ENCODE results near the gene DOCK3.

DOCK3 gene

GRCh38 chr3:50674349-50675178, at the start of gene DOCK3:
Gene DOCK3 (plus strand): TSS chr3:50674927. CDS start chr3:50675264, 337 bp downstream.
- DNase-seq = no peak

- DNase-seq = no peak
Observed at GRCh38 chr3:50625231-50626182, 49.2 kb upstream of the DOCK3 start.

- DNase-seq = no peak
Observed at GRCh38 chr3:50626401-50626800, 48.3 kb upstream of the DOCK3 start.

GRCh38 chr3:50627407-50628051, 47.2 kb upstream of the DOCK3 start:
- peak; percentile 45 for DNase-seq

GRCh38 chr3:50628601-50629000, 46.1 kb upstream of the DOCK3 start:
- no peak for DNase-seq

GRCh38 chr3:50630394-50630793, 44.3 kb upstream of the DOCK3 start:
- DNase-seq = no peak

GRCh38 chr3:50630877-50631276, 43.9 kb upstream of the DOCK3 start:
- no peak for DNase-seq

GRCh38 chr3:50632450-50632849, 42.3 kb upstream of the DOCK3 start:
- peak; percentile 77 for DNase-seq

GRCh38 chr3:50633230-50633790, 41.4 kb upstream of the DOCK3 start:
- peak; percentile 50 for DNase-seq

- DNase-seq = no peak
Observed at GRCh38 chr3:50635066-50635465, 39.7 kb upstream of the DOCK3 start.

GRCh38 chr3:50637011-50637410, 37.7 kb upstream of the DOCK3 start:
- no peak for DNase-seq

GRCh38 chr3:50637945-50638344, 36.8 kb upstream of the DOCK3 start:
- no peak for DNase-seq

GRCh38 chr3:50639055-50639494, 35.7 kb upstream of the DOCK3 start:
- no peak for DNase-seq

GRCh38 chr3:50642382-50642781, 32.3 kb upstream of the DOCK3 start:
- DNase-seq = no peak

GRCh38 chr3:50644561-50644960, 30.2 kb upstream of the DOCK3 start:
- DNase-seq = no peak

- DNase-seq = no peak
Observed at GRCh38 chr3:50645378-50645777, 29.3 kb upstream of the DOCK3 start.

GRCh38 chr3:50648313-50648712, 26.4 kb upstream of the DOCK3 start:
- DNase-seq = no peak

- no peak for DNase-seq
Observed at GRCh38 chr3:50648944-50649343, 25.8 kb upstream of the DOCK3 start.

GRCh38 chr3:50649451-50649931, 25.2 kb upstream of the DOCK3 start:
- no peak for DNase-seq

GRCh38 chr3:50650018-50650417, 24.7 kb upstream of the DOCK3 start:
- DNase-seq = no peak

- no peak for DNase-seq
Observed at GRCh38 chr3:50651445-50651844, 23.3 kb upstream of the DOCK3 start.

- DNase-seq = no peak
Observed at GRCh38 chr3:50651920-50652529, 22.7 kb upstream of the DOCK3 start.

Data from MV-4-11 (cell line).